IPS-18c (cell line): ENCODE data around the gene KCNN4.

ENCODE experiments used
- H3K4me3 ChIP-seq: 2 replicates; pipeline ENCODE4 v1.7.0; 2013; ENCODE audit warnings: low read depth, mild to moderate bottlenecking, low read length, moderate library complexity; ENCODE audit not compliant: insufficient read depth
- H3K9me3 ChIP-seq: one replicate; pipeline ENCODE4 v1.6.1; 2013; ENCODE audit warnings: mild to moderate bottlenecking, low read length, moderate library complexity; ENCODE audit not compliant: control insufficient read depth, insufficient read depth

KCNN4 gene

GRCh38 chr19:43738780-43739211 is 42.0 kb downstream of the KCNN4 start:
- Histone ChIP-seq H3K4me3 (no peak overlapping the region), H3K9me3 (no peaks in the 10 kb centered on the region)

GRCh38 chr19:43735957-43736356 is 44.8 kb downstream of the KCNN4 start:
- Histone ChIP-seq H3K9me3 (no peaks in the 10 kb centered on the region), H3K4me3 (no peak overlapping the region)

- no peak overlapping the region for H3K4me3 ChIP-seq
- no peaks in the 10 kb centered on the region for H3K9me3 ChIP-seq
Observed at GRCh38 chr19:43735013-43735412, 45.8 kb downstream of the KCNN4 start.

- H3K9me3 ChIP-seq = no peaks in the 10 kb centered on the region
- no peak overlapping the region for H3K4me3 ChIP-seq
Observed at GRCh38 chr19:43731846-43732245, 48.9 kb downstream of the KCNN4 start.

- no peak overlapping the region for H3K4me3 ChIP-seq
- H3K9me3 ChIP-seq = no peaks in the 10 kb centered on the region
Observed at GRCh38 chr19:43731346-43731745, 49.4 kb downstream of the KCNN4 start.

GRCh38 chr19:43729919-43730318 is 50.9 kb downstream of the KCNN4 start:
- H3K9me3 ChIP-seq = peaks cover 4% of the 10 kb centered on the region

GRCh38 chr19:43727593-43727853 is 53.2 kb downstream of the KCNN4 start:
- Histone ChIP-seq H3K9me3 (peaks cover 4% of the 10 kb centered on the region), H3K4me3 (no peak overlapping the region)

More at GRCh38 chr19:43729919-43730318, 50.9 kb downstream of the KCNN4 start:
- no peak overlapping the region for H3K4me3 ChIP-seq

GRCh38 chr19:43726736-43727592 is 53.8 kb downstream of the KCNN4 start:
- H3K4me3 ChIP-seq = no peak overlapping the region
- peaks cover 4% of the 10 kb centered on the region for H3K9me3 ChIP-seq

- peaks cover 4% of the 10 kb centered on the region for H3K9me3 ChIP-seq
- no peak overlapping the region for H3K4me3 ChIP-seq
Observed at GRCh38 chr19:43725468-43725867, 55.3 kb downstream of the KCNN4 start.

- Histone ChIP-seq H3K9me3 (peaks cover 4% of the 10 kb centered on the region), H3K4me3 (no peak overlapping the region)
Observed at GRCh38 chr19:43724896-43725295, 55.9 kb downstream of the KCNN4 start.

- H3K9me3 ChIP-seq = peaks cover 4% of the 10 kb centered on the region
- H3K4me3 ChIP-seq = no peak overlapping the region
Observed at GRCh38 chr19:43723588-43723987, 57.2 kb downstream of the KCNN4 start.

GRCh38 chr19:43721469-43722048 is 59.2 kb downstream of the KCNN4 start:
- peaks cover 4% of the 10 kb centered on the region for H3K9me3 ChIP-seq
- no peak overlapping the region for H3K4me3 ChIP-seq

GRCh38 chr19:43720936-43721335 is 59.8 kb downstream of the KCNN4 start:
- Histone ChIP-seq H3K9me3 (peaks cover 4% of the 10 kb centered on the region), H3K4me3 (no peak overlapping the region)

- Histone ChIP-seq H3K9me3 (peaks cover under 1% of the 10 kb centered on the region), H3K4me3 (no peak overlapping the region)
Observed at GRCh38 chr19:43719918-43720317, 60.9 kb downstream of the KCNN4 start.

- H3K4me3 ChIP-seq = no peak overlapping the region
- no peaks in the 10 kb centered on the region for H3K9me3 ChIP-seq
Observed at GRCh38 chr19:43719378-43719868, 61.4 kb downstream of the KCNN4 start.

GRCh38 chr19:43718627-43719377 is 62.0 kb downstream of the KCNN4 start:
- Histone ChIP-seq H3K9me3 (no peaks in the 10 kb centered on the region), H3K4me3 (no peak overlapping the region)
